HG02885 (cell line): ENCODE measurements around the gene CD200.
"Not testable (repeated sequence)": the region's sequence is repeated elsewhere in the genome, so short reads cannot be mapped to it uniquely, and the experiment has no call there.

Experiments
- ATAC-seq: cut with Tn5 transposase; IDR thresholded peaks from one replicate; pipeline ENCODE4 v1.9.1; 2021; ENCODE audit warnings: mild to moderate bottlenecking; ENCODE audit not compliant: unreplicated experiment, poor library complexity

CD200 gene

DNA sequence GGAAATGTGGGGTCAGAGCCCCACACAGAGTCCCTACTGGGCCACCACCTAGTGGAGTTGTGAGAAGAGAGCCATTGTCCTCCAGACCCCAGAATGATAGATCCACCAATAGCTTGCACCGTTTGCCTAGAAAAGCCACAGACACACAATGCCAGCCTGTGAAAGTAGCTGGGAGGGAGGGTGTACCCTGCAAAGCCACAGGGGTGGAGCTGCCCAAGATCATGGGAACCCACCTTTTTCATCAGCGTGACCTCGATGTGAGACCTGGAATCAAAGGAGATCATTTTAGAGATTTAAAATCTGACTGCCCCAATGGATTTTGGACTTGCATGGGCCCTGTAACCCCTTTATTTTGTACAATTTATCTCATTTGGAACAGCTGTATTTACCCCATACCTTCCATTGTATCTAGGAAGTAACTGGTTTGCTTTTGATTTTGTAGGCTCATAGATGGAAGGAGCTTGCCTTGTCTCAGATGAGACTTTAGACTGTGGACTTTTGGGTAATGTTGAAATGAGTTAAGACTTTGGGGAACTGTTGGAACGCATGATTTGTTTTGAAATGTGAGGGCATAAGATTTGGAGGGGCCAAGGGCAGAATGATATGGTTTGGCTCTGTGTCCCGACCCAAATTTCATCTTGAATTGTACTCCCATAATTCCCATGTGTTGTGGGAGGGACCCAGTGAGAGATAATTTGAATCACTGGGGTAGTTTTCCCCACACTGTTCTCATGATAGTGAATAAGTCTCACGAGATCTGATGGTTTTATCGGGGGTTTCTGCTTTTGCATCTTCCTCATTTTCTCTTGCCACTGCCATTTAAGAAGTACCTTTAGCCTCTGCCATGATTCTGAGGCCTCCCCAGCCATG is 49.0 kb downstream of the CD200 start:
- ATAC-seq, result no peak

- ATAC-seq, result no peak
Measured at GRCh38 chr3:112382543-112383160, 49.7 kb downstream of the CD200 start.

GRCh38 chr3:112384769-112385168 is 51.8 kb downstream of the CD200 start:
- no peak for ATAC-seq

GRCh38 chr3:112388972-112389371 is 56.0 kb downstream of the CD200 start:
- ATAC-seq, result no peak

- no peak for ATAC-seq
Measured at GRCh38 chr3:112389961-112390360, 57.0 kb downstream of the CD200 start.

- ATAC-seq, result no peak
Measured at GRCh38 chr3:112390783-112391641, 58.1 kb downstream of the CD200 start.

- ATAC-seq, result no peak
Measured at GRCh38 chr3:112391648-112392047, 58.7 kb downstream of the CD200 start.

DNA sequence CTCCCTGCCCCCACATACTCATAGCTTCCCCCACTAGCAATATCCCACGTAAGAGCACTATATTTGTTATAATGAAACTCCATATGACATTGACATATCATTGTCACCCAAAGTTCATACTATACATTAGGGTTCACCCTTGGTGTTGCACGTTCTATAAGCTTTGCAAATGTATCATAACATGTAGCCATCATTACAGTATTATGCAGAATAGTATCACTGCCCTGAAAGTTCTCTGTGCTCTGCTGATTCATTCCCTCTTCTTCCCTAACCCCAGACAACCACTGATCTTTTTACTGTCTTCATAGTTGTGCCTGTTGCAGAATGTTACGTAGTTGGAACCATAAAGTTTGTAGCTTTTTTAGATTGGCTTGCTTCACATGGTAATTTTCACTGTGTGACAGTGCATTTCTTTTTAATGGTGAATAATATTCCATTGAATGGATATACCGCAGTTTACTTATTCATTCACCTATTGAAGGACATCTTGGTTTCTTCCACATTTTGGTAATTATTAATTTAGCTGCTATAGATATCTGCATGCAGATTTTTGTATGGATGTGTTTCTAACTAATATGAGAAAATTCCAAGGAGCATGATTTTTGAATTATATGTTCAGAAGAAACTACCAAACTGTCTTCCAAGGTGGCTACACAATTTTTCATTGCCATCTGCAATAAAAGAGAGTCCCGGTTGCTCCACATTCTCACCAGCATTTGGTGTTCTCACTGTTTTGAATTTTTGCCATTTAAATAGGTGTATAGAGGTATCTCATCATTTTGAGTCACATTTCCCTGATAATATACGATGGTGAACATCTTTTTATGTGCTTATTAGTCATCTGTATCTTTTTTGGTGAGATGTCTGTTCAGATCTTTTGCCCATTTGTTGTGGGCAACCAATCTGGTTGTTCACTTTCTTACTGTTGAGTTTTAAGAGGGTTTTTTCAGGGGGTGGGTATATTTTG is 59.7 kb downstream of the CD200 start:
- no peak for ATAC-seq

- no peak for ATAC-seq
Measured at GRCh38 chr3:112393360-112393728, 60.4 kb downstream of the CD200 start.

- ATAC-seq, result no peak
Measured at GRCh38 chr3:112394003-112394640, 61.2 kb downstream of the CD200 start.

DNA sequence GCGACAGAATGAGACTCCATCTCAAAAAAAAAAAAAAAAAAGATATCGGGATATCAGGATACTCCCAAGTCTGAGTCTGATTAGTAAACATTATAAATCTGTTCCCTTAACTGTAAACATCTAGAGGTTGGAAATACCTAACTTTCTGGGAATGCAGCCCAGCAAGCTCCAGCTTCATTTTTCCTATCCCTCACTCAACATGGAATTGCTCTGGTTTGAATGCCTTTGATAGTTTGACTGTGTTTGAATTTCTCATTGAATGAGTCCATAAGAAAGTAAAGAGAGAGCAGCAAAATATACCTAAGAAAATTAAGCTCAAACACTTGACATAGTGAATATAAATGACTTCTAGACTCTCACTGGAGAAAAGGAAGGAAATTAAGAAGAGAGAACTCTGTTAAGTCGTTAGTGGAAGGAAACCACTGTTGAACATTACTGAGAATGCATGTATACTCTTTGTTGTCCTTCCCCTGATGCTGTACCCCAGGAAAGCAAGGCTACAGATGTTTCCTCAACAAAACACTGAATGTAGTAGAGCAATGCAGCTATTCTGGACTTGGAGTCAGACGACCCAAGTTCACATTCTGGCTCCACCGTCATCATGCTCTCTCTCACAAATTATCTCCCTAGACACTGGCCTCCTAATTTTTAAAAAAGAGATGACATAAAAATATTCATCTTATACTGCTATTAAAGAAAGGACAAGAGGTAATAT is 62.4 kb downstream of the CD200 start:
- no peak for ATAC-seq

GRCh38 chr3:112395896-112396290 is 62.9 kb downstream of the CD200 start:
- no peak for ATAC-seq

GRCh38 chr3:112397556-112397955 is 64.6 kb downstream of the CD200 start:
- no peak for ATAC-seq

- no peak for ATAC-seq
Measured at GRCh38 chr3:112399064-112399463, 66.1 kb downstream of the CD200 start.

GRCh38 chr3:112399554-112399953 is 66.6 kb downstream of the CD200 start:
- ATAC-seq, result not testable (repeated sequence)

GRCh38 chr3:112400317-112400716 is 67.4 kb downstream of the CD200 start:
- not testable (repeated sequence) for ATAC-seq

- ATAC-seq, result no peak
Measured at GRCh38 chr3:112401617-112402016, 68.7 kb downstream of the CD200 start.

GRCh38 chr3:112403103-112403502 is 70.1 kb downstream of the CD200 start:
- no peak for ATAC-seq
